ENCODE data around the gene TRAF2. TPM values are rescaled to one million over a fixed set of nuclear protein-coding genes. Genes with fewer than 3 reads are reported as not detected.

The TRAF2 gene
- total and polyA plus RNA-seq, 9 of the 15 experiments (the other 6 are each of a cell fraction or from before 2014, with no cell fraction given): 0.24 to 45.2 (median 18.0) TPM

DNA sequence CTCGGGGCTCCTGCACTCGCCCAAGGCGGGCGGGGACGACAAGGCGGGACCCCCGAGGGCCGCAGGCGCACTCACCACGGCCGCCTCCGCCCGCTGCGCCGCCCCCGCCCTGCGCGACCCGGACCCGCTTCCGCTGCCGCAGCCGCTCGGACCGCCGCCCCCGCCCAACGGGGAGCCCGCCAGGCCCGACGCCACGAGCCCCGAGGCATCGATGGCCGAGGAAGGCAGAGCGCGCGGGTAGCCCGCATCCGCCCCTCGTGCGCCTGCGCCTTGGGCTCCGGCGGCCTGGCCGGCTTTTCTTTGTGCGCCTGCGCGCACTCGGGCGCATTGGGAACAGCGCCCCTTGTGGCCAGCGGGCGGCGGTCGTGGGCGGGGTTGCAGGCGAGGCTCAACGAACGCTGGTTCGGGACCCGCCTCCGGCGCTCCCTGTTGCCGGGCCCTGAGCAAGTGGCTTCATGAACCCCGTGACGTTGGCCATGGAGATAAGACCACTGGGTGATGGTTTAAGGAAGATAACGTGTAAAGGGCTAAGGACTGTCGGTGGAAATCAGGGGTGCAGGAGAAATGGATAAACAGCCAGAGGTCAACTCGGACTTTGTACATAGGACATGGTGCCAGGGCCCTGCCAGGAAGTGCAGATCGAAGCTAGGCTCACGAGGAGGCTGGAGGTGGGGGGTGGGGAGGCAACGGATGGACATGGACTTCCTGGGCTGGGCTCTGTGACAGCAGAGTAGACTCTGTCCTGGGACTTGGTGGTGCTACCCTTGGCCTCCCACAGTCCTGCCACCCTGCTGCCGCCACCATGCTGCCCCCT is 58.4 kb downstream of the TRAF2 start, which contains the start of the genes C8G and FBXW5 (continued):
- TF ChIP-seq CHD2 (IDR thresholded peaks at IDR 0.05; ENCODE audit: low read depth, low read length): no peak; the same call in 1 of the 2 replicates
- peak in 1 of 2 experiments; percentile 82; a peak in 2 of 4 replicates for TF ChIP-seq SIN3A (IDR thresholded peaks at IDR 0.05; ENCODE audit: borderline replicate concordance in 2 of 2, control insufficient read depth in 1 of 2, low read depth in 2 of 2, low read length in 2 of 2)
- no peak for TF ChIP-seq USF2 (CRISPR knock-in tag; IDR thresholded peaks at IDR 0.05)
- peak; percentile 85; the same call in 1 of the 2 replicates for TF ChIP-seq THRB (CRISPR knock-in tag; conservative IDR thresholded peaks at IDR 0.05)
- 0 out of 2 replicates have a peak, but pooled peaks have one; percentile 17 for TF ChIP-seq SREBF1 (IDR thresholded peaks at IDR 0.05; ENCODE audit: borderline replicate concordance, low read depth, low read length)
- peak; percentile 64; the same call in 1 of the 2 replicates for TF ChIP-seq RFX7 (CRISPR knock-in tag; IDR thresholded peaks at IDR 0.05)
- TF ChIP-seq NEUROD1 (IDR thresholded peaks at IDR 0.05; ENCODE audit: borderline replicate concordance, low read depth, low read length, partially characterized antibody): peak; percentile 16
- no peak for TF ChIP-seq ZNF24 (IDR thresholded peaks at IDR 0.05)
- no peak for TF ChIP-seq FOXA1 (IDR thresholded peaks at IDR 0.05; ENCODE audit: borderline replicate concordance)
- TF ChIP-seq PHTF2 (CRISPR knock-in tag; IDR thresholded peaks at IDR 0.05): no peak
- no peak for TF ChIP-seq ZSCAN32 (CRISPR knock-in tag; IDR thresholded peaks at IDR 0.05)
- no peak for TF ChIP-seq ZNF79 (CRISPR knock-in tag; IDR thresholded peaks at IDR 0.05; ENCODE audit: low read depth)
- TF ChIP-seq HDAC6 (IDR thresholded peaks at IDR 0.05; ENCODE audit: low read depth, low read length): no peak
- TF ChIP-seq YY1 (IDR thresholded peaks at IDR 0.05; ENCODE audit: borderline replicate concordance in 1 of 3, control insufficient read depth in 1 of 3, extremely low read depth in 1 of 3, insufficient read depth in 3 of 3, insufficient read length in 1 of 3, insufficient replicate concordance in 2 of 3, low read depth in 1 of 3, low read length in 2 of 3): peak in 2 of 3 experiments; percentile 77 to 85
- no peak for TF ChIP-seq DIDO1 (tag; IDR thresholded peaks at IDR 0.05; ENCODE audit: low read depth)
- no peak for TF ChIP-seq CHCHD3 (CRISPR knock-in tag; IDR thresholded peaks at IDR 0.05)
- TF ChIP-seq SAP30 (IDR thresholded peaks at IDR 0.05; ENCODE audit: borderline replicate concordance, insufficient read depth, low read depth, low read length, poor library complexity, severe bottlenecking): no peak
- TF ChIP-seq KAT2B (IDR thresholded peaks at IDR 0.05; ENCODE audit: low read depth, low read length): no peak
- no peak for TF ChIP-seq ZNF609 (CRISPR knock-in tag; IDR thresholded peaks at IDR 0.05; ENCODE audit: borderline replicate concordance)
